T-helper 17 cell (primary cell): ENCODE data around the gene PTPRG. TPM values are rescaled to one million over a fixed set of nuclear protein-coding genes. Genes with fewer than 3 reads are reported as not detected.
"Not testable (repeated sequence)": the region's sequence is repeated elsewhere in the genome, so short reads cannot be mapped to it uniquely, and the experiment has no call there.

Source experiments
- ATAC-seq: fragments of 150-1000 bp; cut with Tn5 transposase; 2 replicates; pipeline ENCODE4 v1.10.0; 2021; ENCODE audit warnings: mild to moderate bottlenecking, moderate library complexity
- DNase-seq, 3 donors: peaks; one replicate each; pipeline versions ENCODE4 v3.0.0 to v3.0.0-alpha.2; 2020 to 2021
- H3K9me3 ChIP-seq: one replicate; pipeline ENCODE4 v1.7.0; 2013; ENCODE audit warnings: low read length, mild to moderate bottlenecking; ENCODE audit not compliant: control insufficient read depth, poor library complexity, severe bottlenecking
- H3K27ac Mint-ChIP-seq: one replicate; pipeline ENCODE4 v1.8.0; 2022; ENCODE audit warnings: mild to moderate bottlenecking, moderate library complexity, mixed read lengths
- H3K27me3 Mint-ChIP-seq: one replicate; pipeline ENCODE4 v1.8.0; 2022; ENCODE audit warnings: mixed read lengths
- H3K36me3 Mint-ChIP-seq: one replicate; pipeline ENCODE4 v1.8.0; 2022; ENCODE audit warnings: low read depth, mixed read lengths
- H3K4me1 Mint-ChIP-seq: one replicate; pipeline ENCODE4 v1.8.0; 2022; ENCODE audit warnings: mild to moderate bottlenecking, mixed read lengths
- H3K4me3 Mint-ChIP-seq: one replicate; pipeline ENCODE4 v1.8.0; 2022; ENCODE audit warnings: mild to moderate bottlenecking, moderate library complexity, mixed read lengths
- total RNA-seq, 4 donors: library from RNA in 2 of 4; stranded (reverse) in 2 of 4; gene quantifications; one replicate each; pipeline ENCODE4 v1.2.3 and lab custom pipeline; 2022 to 2026

PTPRG gene
- total RNA-seq, 2 donors from 2014 or later = 0.02 TPM; not detected in 1

DNA sequence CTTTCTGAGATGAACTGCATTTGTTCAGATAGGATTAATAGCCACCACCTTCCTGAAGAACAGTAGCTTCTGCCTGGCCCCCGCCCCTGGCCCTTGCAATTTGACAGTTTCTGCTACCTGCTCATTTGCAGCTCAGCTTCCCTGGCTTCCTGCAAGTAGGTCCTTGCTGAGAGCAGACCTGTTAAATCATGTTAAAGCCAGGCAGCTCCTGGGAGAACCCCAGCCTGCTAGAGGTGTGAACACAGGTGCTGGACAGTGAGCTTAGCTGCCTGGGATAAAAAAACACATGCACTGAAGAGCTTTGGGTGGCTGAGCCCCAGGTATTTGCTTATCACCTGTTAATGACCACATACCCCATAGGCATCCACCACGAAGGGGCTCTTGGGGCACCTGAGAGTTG lies 143.4 kb downstream of the PTPRG start:
- no peaks in the 10 kb centered on the region for H3K4me1 Mint-ChIP-seq
- H3K4me3 Mint-ChIP-seq = no peak overlapping the region
- H3K27me3 Mint-ChIP-seq = peaks cover 4% of the 10 kb centered on the region
- DNase-seq (no peak), ATAC-seq (no peak)
- no peaks in the 10 kb centered on the region for H3K9me3 ChIP-seq
- no peaks in the 10 kb centered on the region for H3K36me3 Mint-ChIP-seq
- no peak overlapping the region for H3K27ac Mint-ChIP-seq

DNA sequence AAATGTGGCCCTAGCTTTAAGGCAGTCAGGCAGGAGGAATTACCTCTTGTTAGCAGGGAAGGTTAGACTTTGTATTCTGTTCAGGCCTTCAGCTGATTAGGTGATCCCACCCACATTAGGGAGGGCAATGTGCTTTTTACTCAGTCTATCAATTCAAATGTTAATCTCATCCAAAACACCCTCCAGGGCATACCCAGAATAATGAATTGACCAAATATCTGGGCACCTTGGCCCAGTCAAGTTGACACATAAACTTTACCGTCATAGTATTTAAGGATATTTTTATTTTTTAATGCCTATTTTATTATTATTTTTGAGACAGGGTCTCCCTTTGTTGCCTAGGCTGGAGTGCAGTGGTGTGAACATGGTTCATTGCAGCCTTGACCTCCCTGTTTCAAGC lies 146.1 kb downstream of the PTPRG start:
- H3K27ac Mint-ChIP-seq = no peak overlapping the region
- H3K27me3 Mint-ChIP-seq = peaks cover 4% of the 10 kb centered on the region
- ATAC-seq = no peak
- H3K4me3 Mint-ChIP-seq = no peak overlapping the region
- no peaks in the 10 kb centered on the region for H3K9me3 ChIP-seq
- no peak for DNase-seq
- no peaks in the 10 kb centered on the region for H3K36me3 Mint-ChIP-seq
- H3K4me1 Mint-ChIP-seq = no peaks in the 10 kb centered on the region

DNA sequence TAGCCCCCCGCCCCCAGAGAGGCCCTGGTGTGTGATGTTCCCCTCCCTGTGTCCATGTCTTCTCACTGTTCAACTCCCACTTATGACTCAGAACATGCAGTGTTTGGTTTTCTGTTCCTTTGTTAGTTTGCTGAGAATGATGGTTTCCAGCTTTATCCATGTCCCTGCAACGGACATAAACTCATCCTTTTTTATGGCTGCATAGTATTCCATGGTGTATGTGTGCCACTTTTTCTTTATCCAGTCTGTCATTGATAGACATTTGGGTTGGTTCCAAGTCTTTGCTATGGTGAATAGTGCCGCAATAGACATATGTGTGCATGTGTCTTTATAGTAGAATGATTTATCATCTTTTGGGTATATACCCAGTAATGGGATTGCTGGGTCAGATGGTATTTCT lies 149.5 kb downstream of the PTPRG start:
- not testable (repeated sequence) for H3K27me3 Mint-ChIP-seq, H3K9me3 ChIP-seq, H3K4me1 Mint-ChIP-seq, H3K4me3 Mint-ChIP-seq, H3K27ac Mint-ChIP-seq, H3K36me3 Mint-ChIP-seq, ATAC-seq, DNase-seq

DNA sequence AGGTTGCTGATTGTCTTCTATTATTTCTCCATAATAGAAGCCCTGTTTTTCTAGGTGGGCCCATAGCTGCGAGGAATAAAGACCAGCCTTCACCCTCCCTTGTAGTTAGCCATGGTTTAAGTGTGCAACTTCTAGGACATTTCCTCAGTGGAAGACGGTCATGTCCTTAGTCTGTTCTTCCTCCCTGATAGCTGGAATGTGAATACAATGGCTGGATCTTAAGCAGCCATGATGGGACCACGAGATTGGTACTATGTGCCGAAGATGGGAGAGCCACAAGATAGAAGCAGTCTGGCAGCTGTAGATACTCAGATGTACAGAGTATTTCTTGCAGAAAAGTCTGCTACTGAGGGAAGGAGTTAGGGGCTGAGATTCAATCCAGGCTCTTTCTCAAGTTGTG lies 152.9 kb downstream of the PTPRG start:
- Mint-ChIP-seq H3K4me1 (no peaks in the 10 kb centered on the region), H3K36me3 (no peaks in the 10 kb centered on the region), H3K4me3 (no peak overlapping the region), H3K27ac (no peak overlapping the region), H3K27me3 (no peaks in the 10 kb centered on the region)
- DNase-seq (no peak), ATAC-seq (no peak)
- no peaks in the 10 kb centered on the region for H3K9me3 ChIP-seq

DNA sequence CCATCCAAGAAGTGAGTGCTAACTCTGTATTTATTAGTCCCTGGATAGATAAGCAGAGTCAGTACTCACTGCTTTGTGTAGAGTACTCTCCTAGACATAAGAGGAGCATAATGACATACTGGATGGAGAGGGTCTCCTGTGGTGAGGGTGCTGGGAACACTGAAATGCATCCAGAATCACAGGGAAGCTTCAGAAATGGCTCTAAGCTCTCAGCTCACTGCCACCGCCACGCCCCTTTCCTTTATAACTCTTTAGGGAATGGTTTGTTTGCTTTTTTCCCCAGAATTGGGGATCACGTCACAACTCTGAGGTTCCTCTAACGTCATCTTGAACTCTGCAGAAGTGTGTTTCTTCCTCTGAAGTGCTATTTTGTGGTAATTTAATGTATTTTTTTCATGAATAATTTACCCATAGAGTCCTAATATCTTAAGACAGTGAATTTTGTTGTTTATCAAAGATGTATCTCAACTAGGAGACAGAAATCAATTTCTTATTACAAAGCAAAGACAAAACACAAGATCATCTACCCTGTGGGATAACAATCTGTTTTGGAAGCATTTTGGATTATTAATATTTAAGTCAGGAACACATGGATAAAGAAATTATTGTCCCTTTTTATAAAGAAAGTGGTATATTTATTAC lies 154.6 kb downstream of the PTPRG start:
- no peak overlapping the region for H3K27ac Mint-ChIP-seq
- H3K4me1 Mint-ChIP-seq = no peaks in the 10 kb centered on the region
- DNase-seq (no peak), ATAC-seq (no peak)
- no peaks in the 10 kb centered on the region for H3K27me3 Mint-ChIP-seq
- H3K9me3 ChIP-seq = no peaks in the 10 kb centered on the region
- no peak overlapping the region for H3K4me3 Mint-ChIP-seq
- no peaks in the 10 kb centered on the region for H3K36me3 Mint-ChIP-seq

DNA sequence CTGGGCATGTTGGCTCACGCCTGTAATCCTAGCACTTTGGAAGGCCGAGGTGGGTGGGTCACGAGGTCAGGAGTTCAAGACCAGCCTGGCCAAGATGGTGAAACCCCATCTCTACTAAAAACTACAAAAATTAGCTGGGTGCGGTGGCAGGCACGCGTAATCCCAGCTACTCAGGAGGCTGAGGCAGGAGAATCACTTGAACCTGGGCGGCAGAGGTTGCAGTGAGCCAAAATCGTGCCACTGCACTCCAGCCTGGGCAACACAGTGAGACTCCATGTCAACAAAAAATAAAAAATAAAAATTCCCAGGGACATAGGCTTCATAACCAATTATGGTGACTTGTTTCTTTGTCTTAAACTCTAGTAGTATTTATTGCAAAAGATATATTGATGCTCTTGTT lies 155.3 kb downstream of the PTPRG start:
- H3K27ac Mint-ChIP-seq, H3K27me3 Mint-ChIP-seq, ATAC-seq: not testable (repeated sequence)

DNA sequence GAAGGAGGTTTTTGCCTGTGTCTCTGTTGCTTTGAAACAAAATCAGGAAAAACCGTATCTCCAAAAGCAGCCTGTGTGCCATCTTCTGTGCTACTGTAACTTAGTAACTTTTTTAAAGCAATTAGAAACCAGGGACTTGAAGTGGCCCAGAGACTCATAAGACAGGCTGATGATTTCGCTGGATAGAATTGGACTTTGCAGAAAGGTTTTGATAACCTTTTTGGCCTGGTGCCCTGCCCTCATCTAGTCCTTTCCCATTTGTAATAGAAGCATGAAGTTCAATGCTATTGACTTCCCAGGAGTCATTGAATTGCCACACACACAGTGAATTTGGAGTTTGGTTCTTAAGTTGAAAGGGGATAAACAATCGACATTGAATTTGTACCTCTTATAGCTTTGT lies 157.2 kb downstream of the PTPRG start:
- H3K9me3 ChIP-seq = no peaks in the 10 kb centered on the region
- Mint-ChIP-seq H3K4me3 (no peak overlapping the region), H3K27ac (no peak overlapping the region), H3K27me3 (no peaks in the 10 kb centered on the region), H3K36me3 (no peaks in the 10 kb centered on the region), H3K4me1 (no peaks in the 10 kb centered on the region)
- ATAC-seq (no peak), DNase-seq (no peak)

More for the DNA sequence above, 155.3 kb downstream of the PTPRG start:
- not testable (repeated sequence) for DNase-seq, H3K9me3 ChIP-seq, H3K36me3 Mint-ChIP-seq, H3K4me1 Mint-ChIP-seq, H3K4me3 Mint-ChIP-seq

DNA sequence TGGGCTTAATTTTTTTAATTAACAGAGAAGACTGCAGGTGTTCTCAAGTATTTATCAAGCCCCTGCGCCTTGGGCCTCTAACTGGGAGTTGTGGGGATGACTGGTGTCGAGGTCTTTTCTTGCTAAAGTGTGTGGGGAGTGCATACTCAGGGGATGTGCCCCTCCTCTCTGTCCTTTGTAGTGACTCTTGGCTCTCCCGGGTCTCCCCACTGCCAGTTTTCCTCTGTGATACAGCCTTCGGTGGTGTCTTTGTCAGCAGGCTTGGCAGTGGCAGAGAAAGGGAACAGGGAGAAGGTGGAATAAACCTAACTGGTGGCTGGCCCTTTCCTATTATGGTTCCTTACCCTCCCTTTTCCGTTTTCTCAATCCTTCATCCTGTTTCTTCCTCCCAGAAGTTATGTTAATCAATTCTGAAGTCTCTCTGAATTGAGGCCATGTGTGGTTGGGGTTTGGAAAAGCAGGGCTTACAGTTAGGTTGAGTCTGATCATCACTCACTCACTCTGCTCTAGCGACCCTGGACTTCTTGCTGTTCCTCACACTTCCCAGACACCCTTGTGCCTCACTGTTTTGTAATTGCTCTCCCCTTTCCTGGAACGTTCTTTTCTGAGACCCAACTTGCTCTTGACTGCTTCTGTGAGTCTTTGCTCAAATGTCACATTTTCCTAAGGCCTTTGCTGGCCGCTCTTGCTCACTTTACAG lies 158.1 kb downstream of the PTPRG start:
- no peak for ATAC-seq

DNA sequence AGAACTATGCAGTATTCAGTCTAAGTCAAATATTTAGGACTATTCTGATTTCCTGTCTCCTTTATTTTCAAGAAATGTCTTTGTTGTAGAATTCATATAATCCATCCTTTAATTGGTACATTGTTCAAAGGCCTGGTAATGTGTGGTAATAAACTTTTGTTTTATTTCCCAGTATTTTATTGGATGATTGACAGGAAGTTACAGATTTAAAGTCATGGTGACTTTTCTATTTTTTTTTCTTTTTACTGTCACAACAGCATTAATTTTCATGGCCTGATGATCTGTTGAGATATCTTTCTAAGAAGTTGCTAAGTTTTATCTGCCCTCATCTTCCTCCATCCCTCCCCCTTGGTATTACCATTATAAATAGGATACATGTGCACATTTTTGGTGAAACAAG lies 161.7 kb downstream of the PTPRG start:
- Mint-ChIP-seq H3K27me3 (no peaks in the 10 kb centered on the region), H3K27ac (no peak overlapping the region), H3K4me1 (no peaks in the 10 kb centered on the region), H3K36me3 (no peaks in the 10 kb centered on the region), H3K4me3 (no peak overlapping the region)
- ATAC-seq = no peak
- no peak for DNase-seq
- H3K9me3 ChIP-seq = no peaks in the 10 kb centered on the region

More for the DNA sequence above, 158.1 kb downstream of the PTPRG start:
- H3K4me3 Mint-ChIP-seq = no peak overlapping the region
- H3K27ac Mint-ChIP-seq = no peak overlapping the region
- no peaks in the 10 kb centered on the region for H3K4me1 Mint-ChIP-seq
- DNase-seq = no peak
- no peaks in the 10 kb centered on the region for H3K27me3 Mint-ChIP-seq
- no peaks in the 10 kb centered on the region for H3K9me3 ChIP-seq
- no peaks in the 10 kb centered on the region for H3K36me3 Mint-ChIP-seq

DNA sequence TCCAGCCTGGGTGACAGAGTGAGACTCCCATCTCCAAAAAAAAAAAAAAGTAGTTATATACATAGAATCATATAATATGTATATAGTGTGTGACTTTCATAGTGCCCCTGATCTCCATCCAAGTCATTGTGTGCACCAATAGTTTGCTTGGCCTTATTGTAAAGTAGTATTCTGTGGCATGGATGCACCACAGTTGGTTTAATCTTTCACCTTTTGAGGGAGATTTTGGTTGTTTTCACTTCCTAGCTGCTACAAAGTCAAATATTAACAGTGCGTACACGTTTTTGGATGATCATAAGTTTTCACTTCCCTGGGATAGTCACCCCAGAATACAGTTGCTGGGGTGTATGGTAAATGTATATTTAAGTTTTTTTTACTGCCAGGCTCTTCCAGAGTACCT lies 162.8 kb downstream of the PTPRG start:
- H3K27ac Mint-ChIP-seq = no peak overlapping the region
- DNase-seq = no peak
- no peaks in the 10 kb centered on the region for H3K27me3 Mint-ChIP-seq
- no peaks in the 10 kb centered on the region for H3K4me1 Mint-ChIP-seq
- H3K36me3 Mint-ChIP-seq = no peaks in the 10 kb centered on the region
- H3K4me3 Mint-ChIP-seq = no peak overlapping the region
- no peaks in the 10 kb centered on the region for H3K9me3 ChIP-seq
- no peak for ATAC-seq

DNA sequence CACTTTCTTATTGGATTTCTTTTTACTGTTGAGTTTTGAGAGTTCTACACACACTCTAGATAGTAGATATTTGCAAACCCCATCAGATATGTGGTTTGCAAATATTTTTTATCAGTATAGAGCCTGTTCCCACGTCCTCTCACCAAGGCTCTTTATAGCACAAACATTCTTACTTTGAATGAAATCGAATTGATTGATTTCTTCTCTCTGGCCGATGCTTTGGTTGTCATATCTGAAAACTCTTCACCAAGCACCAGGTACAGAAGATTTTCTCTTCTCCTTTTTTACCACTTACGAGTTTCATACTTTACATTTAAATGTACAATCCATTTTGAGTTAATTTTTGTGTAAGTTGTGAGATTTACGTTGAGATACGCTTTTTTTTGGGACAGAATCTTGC lies 163.4 kb downstream of the PTPRG start:
- DNase-seq = no peak
- no peak overlapping the region for H3K4me3 Mint-ChIP-seq
- no peaks in the 10 kb centered on the region for H3K9me3 ChIP-seq
- no peak for ATAC-seq
- H3K36me3 Mint-ChIP-seq = no peaks in the 10 kb centered on the region
- H3K27me3 Mint-ChIP-seq = no peaks in the 10 kb centered on the region
- H3K27ac Mint-ChIP-seq = no peak overlapping the region
- no peaks in the 10 kb centered on the region for H3K4me1 Mint-ChIP-seq

DNA sequence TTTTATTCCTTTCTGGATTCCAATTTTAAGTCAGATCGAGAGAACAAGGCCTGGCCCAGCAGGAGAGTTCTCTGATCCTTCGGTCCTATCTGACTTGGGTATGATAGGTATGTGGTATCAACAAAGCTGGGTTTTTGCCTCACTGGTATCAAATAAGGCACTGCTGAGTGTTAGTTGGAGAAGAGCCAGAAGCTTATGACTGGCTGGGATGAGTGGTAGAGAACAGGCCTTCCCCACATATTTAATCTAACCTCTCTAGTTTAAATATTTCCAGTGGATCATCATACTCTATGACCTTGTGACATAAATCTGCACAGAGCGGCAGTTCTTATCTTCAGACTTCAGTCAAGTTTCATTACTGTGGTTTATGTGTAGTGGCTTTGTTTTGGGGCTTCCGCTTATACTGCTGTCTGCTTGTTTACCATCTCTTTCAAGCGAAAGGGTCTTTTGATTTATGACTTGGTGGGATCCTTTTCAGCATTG lies 164.5 kb downstream of the PTPRG start:
- H3K36me3 Mint-ChIP-seq = no peaks in the 10 kb centered on the region
- ATAC-seq = no peak
- no peak overlapping the region for H3K4me3 Mint-ChIP-seq
- H3K27ac Mint-ChIP-seq = no peak overlapping the region
- no peak for DNase-seq
- no peaks in the 10 kb centered on the region for H3K4me1 Mint-ChIP-seq
- H3K27me3 Mint-ChIP-seq = no peaks in the 10 kb centered on the region
- H3K9me3 ChIP-seq = no peaks in the 10 kb centered on the region

DNA sequence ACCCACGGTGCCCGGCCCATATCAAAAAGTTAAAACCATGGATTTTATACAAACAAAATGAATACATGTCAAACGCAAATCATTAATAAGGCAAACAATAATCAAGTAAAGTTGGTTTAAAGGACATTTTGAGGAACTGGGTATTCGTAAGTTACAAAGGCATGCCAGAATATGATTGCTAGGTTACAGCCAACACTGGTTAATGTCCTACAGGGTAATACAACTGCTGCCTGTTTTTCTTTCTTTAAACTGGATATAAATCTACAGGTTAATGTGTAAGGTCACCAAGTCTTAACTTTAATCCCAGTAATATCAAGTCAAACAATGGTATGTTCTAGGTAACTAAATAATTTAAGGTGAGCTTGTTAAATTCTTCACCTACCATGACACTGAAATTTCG lies 166.1 kb downstream of the PTPRG start:
- H3K27me3 Mint-ChIP-seq = no peaks in the 10 kb centered on the region
- DNase-seq (no peak), ATAC-seq (no peak)
- no peaks in the 10 kb centered on the region for H3K4me1 Mint-ChIP-seq
- H3K27ac Mint-ChIP-seq = no peak overlapping the region
- no peaks in the 10 kb centered on the region for H3K36me3 Mint-ChIP-seq
- H3K9me3 ChIP-seq = no peaks in the 10 kb centered on the region
- H3K4me3 Mint-ChIP-seq = no peak overlapping the region

DNA sequence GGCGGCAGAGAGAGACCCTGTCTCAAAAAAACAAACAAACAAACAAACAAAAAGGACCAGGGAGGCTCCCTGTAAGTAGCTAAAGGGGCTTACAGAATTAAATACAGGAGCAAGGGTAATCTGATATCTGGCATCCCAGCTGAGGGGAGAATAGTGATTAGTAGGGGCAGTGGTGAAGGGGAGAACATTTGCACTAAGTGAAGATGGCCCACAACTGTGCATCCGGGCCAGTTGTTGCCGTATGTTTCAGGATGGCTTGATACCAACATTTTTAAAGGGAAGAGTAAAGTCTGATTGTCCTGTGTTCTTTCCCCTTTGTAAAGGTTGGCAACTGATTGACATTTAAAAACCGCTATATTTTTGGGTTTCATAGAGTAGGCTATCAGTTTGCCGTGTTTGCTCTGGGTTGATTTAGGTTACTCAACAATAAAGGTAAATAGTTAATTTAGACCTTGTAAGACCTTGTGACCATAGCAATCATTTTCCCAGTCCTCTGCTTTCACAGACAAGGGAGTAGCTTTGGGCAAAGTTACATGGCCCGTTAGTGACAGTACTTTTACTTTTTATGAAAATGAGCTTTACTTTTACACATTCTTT lies 167.8 kb downstream of the PTPRG start:
- DNase-seq (no peak), ATAC-seq (no peak)
- no peaks in the 10 kb centered on the region for H3K27me3 Mint-ChIP-seq
- no peaks in the 10 kb centered on the region for H3K4me1 Mint-ChIP-seq
- H3K9me3 ChIP-seq = no peaks in the 10 kb centered on the region
- no peak overlapping the region for H3K27ac Mint-ChIP-seq
- no peak overlapping the region for H3K4me3 Mint-ChIP-seq
- H3K36me3 Mint-ChIP-seq = no peaks in the 10 kb centered on the region
